NCI-H146 treated with DMSO at 0.1 percent for 48 hours (cell line): ENCODE measurements around the gene LDLRAD4.

Experiments used
- DNase-seq: peaks from one replicate; lab custom pipeline; 2025; ENCODE audit not compliant: unreplicated experiment; lab: John Stamatoyannopoulos, UW

The LDLRAD4 gene

DNA sequence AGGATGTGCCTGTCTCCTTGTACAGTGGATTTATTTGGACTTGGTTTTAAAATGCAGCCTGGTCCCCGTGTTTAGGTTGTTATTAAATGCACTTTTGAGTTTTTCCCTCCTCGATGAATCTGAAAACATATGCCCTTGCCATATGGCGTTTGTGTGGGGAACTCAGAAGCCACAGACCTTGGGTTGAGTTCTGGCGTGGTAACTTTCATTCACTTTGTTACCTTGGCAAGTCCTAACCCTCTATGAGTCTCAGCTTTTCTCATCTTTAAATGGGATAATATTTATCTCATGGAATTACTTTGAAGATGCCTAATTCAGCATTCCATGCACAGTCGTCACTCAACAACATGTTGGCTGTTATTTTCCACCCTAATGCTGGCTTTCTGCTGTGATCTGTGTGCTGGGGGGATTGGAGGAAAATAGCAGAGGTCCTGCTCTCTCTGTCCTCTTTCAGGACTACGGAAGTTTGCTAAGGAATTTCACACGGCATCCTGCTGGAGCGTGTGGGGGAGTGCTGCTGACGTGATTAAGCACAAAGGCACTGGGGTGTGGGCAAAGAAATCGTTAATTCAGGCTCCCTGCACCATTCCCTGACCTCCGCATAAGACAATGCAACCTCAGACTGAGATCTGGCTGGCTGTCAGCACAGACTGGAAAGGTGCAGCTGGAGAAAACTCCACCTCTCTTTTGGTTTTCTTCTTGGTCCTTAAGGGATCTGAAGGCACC is 61.7 kb downstream of the LDLRAD4 start:
- no peak for DNase-seq

GRCh38 chr18:13281406-13281805 is 62.8 kb downstream of the LDLRAD4 start:
- no peak for DNase-seq

DNA sequence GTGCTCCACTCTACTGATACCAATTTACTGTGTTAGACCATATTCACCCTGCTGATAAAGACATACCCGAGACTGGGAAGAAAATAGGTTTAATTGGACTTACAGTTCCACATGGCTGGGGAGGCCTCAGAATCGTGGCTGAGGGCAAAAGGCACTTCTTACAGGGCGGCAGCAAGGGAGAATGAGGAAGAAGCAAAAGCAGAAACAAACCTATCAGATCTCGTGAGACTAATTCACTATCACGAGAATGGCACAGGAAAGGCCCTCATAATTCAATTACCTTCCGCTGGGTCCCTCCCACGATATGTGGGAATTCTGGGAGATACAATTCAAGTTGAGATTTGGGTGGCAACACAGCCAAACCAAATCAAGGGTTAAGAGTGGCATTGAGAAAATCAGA is 65.2 kb downstream of the LDLRAD4 start:
- no peak for DNase-seq

DNA sequence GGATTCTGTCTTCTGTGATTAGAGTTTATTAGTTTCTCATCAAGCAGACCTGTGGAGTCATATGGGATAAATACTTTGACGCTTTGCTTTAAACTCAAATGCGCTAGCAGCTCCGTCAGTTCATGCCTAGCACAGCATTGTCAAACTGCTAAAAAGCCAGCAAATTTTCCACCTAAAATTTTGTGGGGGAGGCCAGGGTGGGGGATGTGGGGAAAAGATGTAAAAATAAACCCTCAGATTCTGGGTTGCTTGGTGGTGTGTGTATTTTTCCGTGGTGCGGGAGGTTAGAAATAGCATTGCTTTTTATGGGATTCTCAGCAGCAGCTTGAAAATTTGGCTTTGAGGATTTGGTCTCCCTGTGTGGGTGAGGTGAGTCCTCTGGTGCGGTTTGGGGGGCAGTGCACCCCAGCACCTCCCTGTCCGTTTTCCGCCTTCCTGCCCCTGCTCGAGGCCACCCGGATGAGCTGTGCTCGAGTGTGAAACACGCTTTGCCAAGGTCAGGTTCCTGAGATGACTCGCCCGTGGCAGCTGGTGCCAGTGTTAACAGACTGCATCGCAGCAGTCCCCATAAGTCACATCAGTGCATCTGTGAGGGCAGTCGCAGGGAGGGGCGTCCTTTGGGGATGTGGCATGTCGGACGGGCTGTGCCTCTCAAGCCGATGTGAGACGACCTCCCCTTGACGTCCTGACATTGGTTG is 65.9 kb downstream of the LDLRAD4 start:
- no peak for DNase-seq

DNA sequence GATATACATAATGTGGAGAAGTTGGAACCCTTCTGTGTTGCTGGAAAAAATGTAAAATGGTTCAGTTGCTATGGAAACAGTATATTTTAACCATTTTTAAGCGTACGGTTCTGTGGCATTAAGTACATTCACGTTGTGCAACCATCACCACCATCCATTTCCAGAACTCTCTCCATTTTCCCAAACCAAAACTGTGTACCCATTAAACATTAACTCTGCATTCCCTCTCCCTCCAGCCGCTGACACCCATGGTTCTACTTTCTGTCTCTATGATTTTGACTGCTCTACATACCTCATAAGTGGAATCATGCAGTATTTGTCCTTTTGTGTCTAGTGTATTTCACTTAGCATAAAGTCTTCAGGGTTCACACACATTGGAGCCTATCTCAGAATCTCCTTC is 67.3 kb downstream of the LDLRAD4 start:
- DNase-seq = no peak

DNA sequence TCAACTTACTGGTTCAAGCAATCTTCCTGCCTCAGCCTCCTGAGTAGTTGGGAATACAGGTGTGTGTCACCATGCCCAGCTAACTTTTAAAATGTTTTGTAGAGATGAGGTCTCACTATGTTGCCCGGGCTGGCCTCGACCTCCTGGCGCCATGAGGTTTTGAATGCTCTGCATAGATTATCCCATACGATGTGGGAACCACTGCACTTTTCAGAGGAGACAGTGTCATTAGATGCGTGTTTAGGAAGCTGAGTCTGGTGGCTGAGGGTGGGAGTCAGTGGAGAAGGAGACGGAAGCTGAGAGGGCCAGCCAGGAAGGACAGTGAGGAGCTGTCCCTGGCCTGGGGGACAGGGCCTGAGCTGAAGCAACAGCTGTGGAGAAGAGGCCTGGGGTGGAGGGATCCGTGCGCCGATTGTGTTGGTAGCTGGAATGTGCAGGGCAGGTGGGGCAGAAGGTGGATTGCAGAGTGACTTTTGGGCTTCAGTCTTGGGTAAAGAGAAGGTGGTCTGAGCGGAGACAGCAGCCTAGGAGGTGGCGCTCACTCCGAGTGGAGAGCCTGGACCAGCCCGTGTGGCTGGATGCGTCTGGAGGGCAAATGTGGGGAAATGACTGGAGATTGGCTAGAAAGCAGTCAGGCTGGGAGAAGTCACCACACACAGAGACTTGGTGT is 68.0 kb downstream of the LDLRAD4 start:
- no peak for DNase-seq

DNA sequence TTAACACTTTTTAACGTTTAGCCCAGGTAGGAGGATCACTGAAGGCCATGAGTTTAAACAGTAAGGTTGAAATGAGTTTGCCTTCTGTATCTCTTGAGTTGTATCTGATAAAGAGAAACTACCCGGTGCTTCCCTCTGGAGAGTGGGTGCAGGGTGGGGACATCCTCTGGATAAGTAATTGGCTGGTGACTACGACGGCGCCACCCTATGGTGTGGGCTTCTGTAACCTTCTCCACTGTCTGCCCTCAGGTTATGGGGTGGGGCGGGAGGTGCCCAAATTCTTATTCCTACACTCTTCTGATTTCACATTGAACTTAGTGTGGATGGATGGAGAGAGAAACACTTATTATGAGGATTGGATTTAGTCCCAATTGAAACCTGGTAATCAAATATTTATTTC is 68.8 kb downstream of the LDLRAD4 start:
- DNase-seq = no peak

GRCh38 chr18:13288509-13289133 is 70.1 kb downstream of the LDLRAD4 start:
- DNase-seq = no peak

GRCh38 chr18:13289481-13290205 is 71.1 kb downstream of the LDLRAD4 start:
- no peak for DNase-seq

GRCh38 chr18:13290856-13291271 is 72.3 kb downstream of the LDLRAD4 start:
- no peak for DNase-seq

GRCh38 chr18:13291299-13291698 is 72.7 kb downstream of the LDLRAD4 start:
- DNase-seq = no peak

- DNase-seq = no peak
Measured at GRCh38 chr18:13291745-13292447, 73.3 kb downstream of the LDLRAD4 start.

DNA sequence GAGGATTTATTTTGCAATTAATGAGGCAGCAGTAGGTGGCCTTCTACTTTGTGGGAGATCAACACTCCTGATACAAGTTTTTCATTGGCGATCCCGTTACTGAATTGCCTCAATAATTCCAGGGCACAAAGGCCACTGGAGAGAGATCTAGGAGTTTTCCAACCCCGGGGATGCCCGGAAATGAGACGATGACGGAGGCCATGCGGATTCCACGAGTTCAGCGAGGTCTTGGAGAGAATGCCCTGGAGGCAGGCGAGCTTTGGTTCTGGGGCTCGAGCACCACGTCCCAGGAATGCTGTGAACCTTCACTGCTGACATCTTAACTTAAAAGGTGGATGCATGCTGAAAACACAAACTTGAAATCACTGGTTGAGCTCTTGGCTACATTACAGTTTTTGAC is 74.2 kb downstream of the LDLRAD4 start:
- no peak for DNase-seq

DNA sequence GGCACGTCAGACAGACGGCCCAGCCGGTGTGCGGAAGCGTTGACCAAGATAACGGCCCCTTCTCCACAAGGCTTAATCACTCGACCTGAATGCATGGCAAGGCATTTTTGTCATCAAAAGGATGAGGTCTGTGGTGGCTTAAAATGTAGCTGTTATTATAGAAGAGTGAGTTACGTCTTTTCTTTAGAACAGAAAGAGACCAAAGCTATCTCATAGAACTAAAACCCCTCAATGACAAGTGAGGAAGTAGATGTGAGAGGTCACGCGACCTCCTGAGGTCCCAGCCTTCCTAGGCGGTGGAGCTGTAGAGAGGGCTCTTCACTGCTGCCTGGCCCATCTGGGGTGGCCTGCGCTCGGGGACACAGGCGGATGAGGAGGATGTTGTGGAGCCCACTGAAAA is 75.7 kb downstream of the LDLRAD4 start:
- no peak for DNase-seq

DNA sequence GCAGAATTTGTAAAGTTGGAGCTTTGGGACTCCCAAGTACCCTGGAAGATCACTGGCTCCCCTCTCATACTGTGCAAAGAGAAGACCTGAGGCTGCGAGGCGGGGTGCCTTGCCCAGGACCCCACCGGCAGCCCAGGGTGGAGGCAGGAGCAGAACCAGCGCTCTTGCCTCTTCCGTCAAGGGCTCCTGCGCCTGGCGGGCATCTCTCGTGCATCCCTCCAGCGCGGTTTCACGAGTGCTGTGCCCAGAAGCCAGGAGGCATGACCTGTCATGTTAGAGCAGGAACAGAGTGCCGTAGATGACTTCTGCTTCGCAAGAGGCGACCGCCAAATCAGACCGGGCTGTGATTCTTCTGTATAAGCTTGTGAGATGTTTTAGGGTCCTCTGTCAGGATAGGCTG is 77.3 kb downstream of the LDLRAD4 start:
- DNase-seq = no peak

DNA sequence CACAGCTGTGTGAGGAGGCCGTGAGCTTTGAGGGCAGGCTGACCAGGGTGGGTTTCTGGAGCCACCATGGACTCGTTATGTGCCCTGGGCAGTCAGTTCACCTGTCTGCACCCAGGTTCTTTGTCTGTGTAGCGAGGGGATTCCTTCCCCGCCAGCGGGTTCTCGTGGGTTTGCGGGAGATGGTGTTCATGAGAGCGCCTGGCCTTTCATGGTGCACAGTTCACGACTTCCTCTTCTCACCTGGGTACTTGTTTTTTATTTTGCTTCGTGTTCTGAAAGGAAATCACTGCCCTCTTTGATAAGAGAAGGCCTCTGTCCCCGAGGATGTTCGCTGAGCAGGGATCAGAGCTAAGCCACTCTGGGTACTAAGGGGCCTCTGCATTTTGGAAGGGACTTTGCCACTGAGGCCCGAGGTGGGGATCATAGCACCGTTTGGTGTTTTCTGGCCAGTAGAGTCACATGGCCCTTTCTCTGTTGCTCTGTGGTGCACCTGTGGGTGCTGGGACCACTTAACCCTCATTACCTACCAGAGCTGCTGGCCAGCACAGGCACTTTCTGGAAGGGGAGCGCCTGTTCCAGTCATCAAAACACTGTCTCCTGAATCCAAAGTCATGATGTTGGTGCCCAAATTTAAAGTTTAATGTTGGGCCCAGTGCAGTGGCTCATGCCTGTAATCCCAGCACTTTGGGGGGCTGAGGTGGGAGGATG is 78.5 kb downstream of the LDLRAD4 start:
- DNase-seq = no peak

GRCh38 chr18:13298262-13298661 is 79.7 kb downstream of the LDLRAD4 start:
- DNase-seq = no peak

DNA sequence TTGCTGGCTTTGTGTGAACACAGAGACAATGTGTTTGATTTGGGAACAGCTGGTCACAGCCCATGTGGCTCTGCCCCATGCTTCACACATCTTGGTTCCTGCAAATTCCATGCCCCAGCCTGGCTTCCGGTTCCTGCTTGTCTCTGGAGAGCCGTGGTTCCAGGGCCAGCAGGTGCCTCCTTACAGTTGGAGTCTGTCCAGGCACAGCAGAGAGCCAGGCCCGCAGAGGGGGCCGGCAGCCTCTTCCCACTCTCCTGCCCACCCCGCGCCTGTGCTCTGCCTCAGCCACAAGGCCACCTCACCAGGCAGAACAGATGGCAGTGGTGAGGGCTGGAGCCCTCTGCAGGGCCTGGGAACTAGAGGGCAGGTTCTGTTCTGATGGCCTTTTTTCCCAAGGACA is 81.5 kb downstream of the LDLRAD4 start:
- no peak for DNase-seq

- DNase-seq = no peak
Measured at GRCh38 chr18:13300796-13301195, 82.2 kb downstream of the LDLRAD4 start.

DNA sequence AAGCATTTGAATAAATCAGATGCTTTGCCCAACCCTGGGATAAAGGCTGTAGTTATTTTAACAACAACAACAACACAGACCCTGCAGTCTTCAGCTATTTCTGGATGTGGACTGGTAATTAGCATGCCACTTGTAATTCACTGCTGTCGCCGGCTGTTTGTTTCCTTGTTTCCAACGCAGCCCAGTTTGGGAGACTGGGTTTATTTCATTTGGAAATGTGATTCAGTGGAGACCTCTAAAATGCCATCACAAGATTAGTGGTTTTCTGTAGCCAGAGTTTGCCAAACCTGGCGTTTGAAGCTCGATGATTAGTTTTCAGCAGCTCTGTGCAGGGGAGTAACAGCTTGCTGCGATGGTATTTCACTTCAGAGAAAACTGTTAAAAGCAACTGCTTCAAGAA is 83.5 kb downstream of the LDLRAD4 start:
- DNase-seq = no peak
